Stimulated activated CD8-positive, alpha-beta memory T cell treated with anti-CD3 and anti-CD28 coated beads, Interleukin-15, amount 100 ng/mL, for 4 hours (primary cell): ENCODE data around the gene BANP.
"Not testable (repeated sequence)": the region's sequence is repeated elsewhere in the genome, so short reads cannot be mapped to it uniquely, and the experiment has no call there.

ENCODE experiments used
- DNase-seq, 2 donors: peaks; one replicate each; pipeline ENCODE4 v3.0.0-alpha.2; 2020; ENCODE audit warnings: low read depth in 2 of 2

BANP gene

GRCh38 chr16:88014954-88015805, 63.9 kb downstream of the BANP start:
- DNase-seq: no peak

GRCh38 chr16:88015806-88016140, 64.5 kb downstream of the BANP start:
- DNase-seq: no peak

GRCh38 chr16:88016386-88016785, 65.2 kb downstream of the BANP start:
- DNase-seq: not testable (repeated sequence)

- no peak for DNase-seq
Observed at GRCh38 chr16:88016964-88017363, 65.7 kb downstream of the BANP start.

- DNase-seq: no peak
Observed at GRCh38 chr16:88017587-88018101, 66.4 kb downstream of the BANP start.

- DNase-seq: not testable (repeated sequence)
Observed at GRCh38 chr16:88018382-88018781, 67.1 kb downstream of the BANP start.

GRCh38 chr16:88019041-88019820, 68.0 kb downstream of the BANP start:
- not testable (repeated sequence) for DNase-seq

GRCh38 chr16:88019821-88020515, 68.7 kb downstream of the BANP start:
- no peak for DNase-seq

- DNase-seq: no peak
Observed at GRCh38 chr16:88020516-88020885, 69.3 kb downstream of the BANP start.

GRCh38 chr16:88021041-88021970, 70.1 kb downstream of the BANP start:
- not testable (repeated sequence) for DNase-seq

GRCh38 chr16:88022076-88023042, 71.1 kb downstream of the BANP start:
- no peak for DNase-seq

GRCh38 chr16:88023366-88023765, 72.1 kb downstream of the BANP start:
- no peak for DNase-seq

GRCh38 chr16:88023786-88024185, 72.6 kb downstream of the BANP start:
- DNase-seq: no peak

- not testable (repeated sequence) for DNase-seq
Observed at GRCh38 chr16:88024491-88025085, 73.4 kb downstream of the BANP start.

GRCh38 chr16:88025086-88025492, 73.9 kb downstream of the BANP start:
- DNase-seq: not testable (repeated sequence)

- DNase-seq: not testable (repeated sequence)
Observed at GRCh38 chr16:88025828-88026555, 74.8 kb downstream of the BANP start.

GRCh38 chr16:88026964-88027938, 76.0 kb downstream of the BANP start:
- no peak for DNase-seq
